ENCODE measurements around the gene CRHR1.

GRCh38 chr17:45792995-45793755 is 9.1 kb downstream of the CRHR1 start:
- TF ChIP-seq POLR2A (IDR thresholded peaks at IDR 0.05) = no peak
- TF ChIP-seq POLR2AphosphoS5 (IDR thresholded peaks at IDR 0.05) = no peak
- TF ChIP-seq CTCF (IDR thresholded peaks at IDR 0.05) = no peak
- TF ChIP-seq EP300 (IDR thresholded peaks at IDR 0.05) = no peak

All from upper lobe of left lung (tissue), 4 donors.